Small intestine (tissue), 7 donors: ENCODE measurements around the gene EYS. TPM values are rescaled to one million over a fixed set of nuclear protein-coding genes. Genes with fewer than 3 reads are reported as not detected.

Experiments used
- DNase-seq, 2 donors: peaks; one replicate each; pipeline versions ENCODE4 v3.0.0 to v3.0.0-alpha.2; 2013
- FAIRE-seq: peaks from 2 replicates; lab custom pipeline; 2012; peaks lifted over from hg19 to GRCh38; lab: Jason Lieb, UNC
- H3K27ac ChIP-seq, 3 donors: one replicate each; pipeline ENCODE4 v1.5.1; 2013; ENCODE audit warnings: low read length in 2 of 3, mild to moderate bottlenecking in 2 of 3, control low read depth in 1 of 3, inconsistent platforms in 1 of 3, low read depth in 1 of 3, moderate library complexity in 1 of 3
- H3K27me3 ChIP-seq, 3 donors: one replicate each; pipeline ENCODE4 v1.6.1; 2013; ENCODE audit warnings: low read length in 3 of 3, inconsistent platforms in 1 of 3; ENCODE audit not compliant: control insufficient read depth in 3 of 3, insufficient read depth in 3 of 3
- H3K36me3 ChIP-seq, 3 donors: one replicate each; pipeline ENCODE4 v1.6.1; 2013; ENCODE audit warnings: low read length in 3 of 3, inconsistent platforms in 1 of 3, low read depth in 1 of 3, mild to moderate bottlenecking in 1 of 3, moderate library complexity in 1 of 3; ENCODE audit not compliant: control insufficient read depth in 3 of 3, insufficient read depth in 2 of 3
- H3K4me1 ChIP-seq, 3 donors: one replicate each; pipeline ENCODE4 v1.6.1; 2013; ENCODE audit warnings: low read length in 2 of 3, inconsistent platforms in 1 of 3, low read depth in 1 of 3, mild to moderate bottlenecking in 1 of 3, moderate library complexity in 1 of 3; ENCODE audit not compliant: control insufficient read depth in 3 of 3, insufficient read depth in 2 of 3
- H3K4me3 ChIP-seq, 3 donors: one replicate each; pipeline ENCODE4 v1.5.1; 2013; ENCODE audit warnings: low read length in 3 of 3, control low read depth in 1 of 3, inconsistent platforms in 1 of 3, low read depth in 1 of 3, mild to moderate bottlenecking in 1 of 3, moderate library complexity in 1 of 3
- H3K9me3 ChIP-seq, 2 donors: one replicate each; pipeline ENCODE4 v1.6.1; 2013; ENCODE audit warnings: low read depth in 1 of 2, low read length in 1 of 2; ENCODE audit not compliant: control insufficient read depth in 2 of 2, insufficient read depth in 1 of 2
- WGBS, 3 donors: extraction: QIAGEN DNeasy Blood & Tissue Kit; methylation state at CpG; one replicate each; pipeline ENCODE4 v1.1.7; 2013; 5-methylcytosine and 5-hydroxymethylcytosine counted together
- polyA plus RNA-seq, 4 donors: library from polyadenylated mRNA; stranded (reverse) in 3 of 4; unstranded in 1 of 4; fragments of 200-250 nt in 3 of 4; fragments of 120-200 nt in 1 of 4; gene quantifications; one replicate each; pipeline versions ENCODE4 v1.2.1 to v1.2.3, GENCODE V29; 2013
- donor health status: healthy with polysubstance abuse.
- donor health status: control.
- donor health status: control.
- donor health status: Bipolar disorder and iron deficiency.
- donor health status: healthy.

The EYS gene
- polyA plus RNA-seq, 4 donors, result 0.78 TPM; not detected in 3

DNA sequence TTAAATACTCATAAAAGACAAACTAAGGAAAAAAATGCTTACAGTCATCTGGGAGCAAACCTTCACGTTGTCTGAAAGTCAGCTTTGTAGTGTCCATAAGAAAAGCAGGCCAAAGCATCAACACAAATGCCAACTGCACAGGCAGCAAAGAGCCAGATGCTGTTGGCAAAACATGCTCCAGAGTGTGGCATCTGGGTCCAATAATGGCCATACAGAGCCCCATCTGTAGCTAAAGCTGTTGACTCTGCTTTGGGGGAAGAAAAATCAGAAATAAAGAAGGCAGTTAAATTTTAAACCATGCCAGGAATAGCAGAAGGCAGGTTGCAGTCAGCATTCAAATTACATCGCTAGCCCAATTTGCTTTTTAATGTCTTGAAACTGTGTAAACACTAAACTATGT, 776.3 kb downstream of the EYS start:
- Histone ChIP-seq H3K9me3 (peaks cover 0 to 1% of the 10 kb centered on the region in 2 donors), H3K36me3 (no peaks in the 10 kb centered on the region), H3K4me1 (no peaks in the 10 kb centered on the region), H3K4me3 (no peak overlapping the region), H3K27me3 (no peaks in the 10 kb centered on the region), H3K27ac (no peak overlapping the region)
- 67 to 72% (median 67%) methylated on average over 2 of the region's 2 CpGs for WGBS, 3 donors
- no peak for DNase-seq
- FAIRE-seq, result no peak

DNA sequence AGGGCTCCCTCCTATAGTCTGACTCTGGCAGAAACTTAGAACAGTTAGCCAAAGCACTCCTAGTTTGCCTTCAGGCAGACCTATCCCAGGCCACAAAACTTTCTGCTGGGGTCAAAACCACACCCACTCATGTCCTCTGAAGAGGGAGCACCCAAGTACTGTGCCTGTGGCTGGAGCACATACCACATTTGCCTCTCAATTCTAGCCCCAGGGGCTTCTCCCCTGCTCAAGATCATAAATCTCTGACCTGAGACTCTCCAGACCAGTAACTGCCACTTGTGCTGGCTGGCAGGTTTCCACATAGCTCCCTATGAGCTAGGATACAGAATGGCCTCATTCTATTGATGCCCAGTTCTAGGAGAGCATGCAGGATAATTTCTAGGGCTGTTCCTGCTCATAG, 781.0 kb downstream of the EYS start:
- Histone ChIP-seq H3K4me1 (no peaks in the 10 kb centered on the region), H3K9me3 (no peaks in the 10 kb centered on the region), H3K4me3 (no peak overlapping the region), H3K27ac (no peak overlapping the region), H3K27me3 (no peaks in the 10 kb centered on the region), H3K36me3 (no peaks in the 10 kb centered on the region)
- no peak for DNase-seq
- FAIRE-seq, result no peak

- no peaks in the 10 kb centered on the region for H3K9me3 ChIP-seq
- no peaks in the 10 kb centered on the region for H3K36me3 ChIP-seq
- H3K27ac ChIP-seq, result no peak overlapping the region
- 85 to 92% (median 91%) methylated on average over 1 of the region's 1 CpG for WGBS, 3 donors
- no peak for FAIRE-seq
- DNase-seq, result no peak
- H3K27me3 ChIP-seq, result no peaks in the 10 kb centered on the region
- H3K4me1 ChIP-seq, result no peaks in the 10 kb centered on the region
- H3K4me3 ChIP-seq, result no peak overlapping the region
Observed at GRCh38 chr6:64920257-64920656, 786.8 kb downstream of the EYS start.

DNA sequence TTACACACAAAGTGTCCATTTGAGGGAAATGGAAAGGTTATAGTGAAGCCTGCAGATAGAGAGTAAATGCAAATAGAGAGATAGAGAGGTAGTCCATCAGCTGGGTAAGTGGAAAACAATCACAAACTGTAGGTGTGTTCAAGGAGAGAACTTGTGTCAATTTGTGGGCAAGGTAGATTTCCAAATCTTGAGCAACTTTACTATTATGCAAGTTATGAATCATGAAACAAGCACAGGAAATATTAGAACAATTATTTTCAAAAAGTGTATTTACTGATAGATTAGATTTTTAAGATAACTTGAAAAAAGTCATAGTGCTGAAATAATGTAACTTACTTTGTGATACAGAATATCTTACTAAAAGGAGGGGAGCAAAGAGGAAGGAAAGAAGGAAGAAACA, 792.9 kb downstream of the EYS start:
- Histone ChIP-seq H3K36me3 (no peaks in the 10 kb centered on the region), H3K9me3 (no peaks in the 10 kb centered on the region), H3K4me1 (no peaks in the 10 kb centered on the region), H3K4me3 (no peak overlapping the region), H3K27ac (no peak overlapping the region), H3K27me3 (no peaks in the 10 kb centered on the region)
- FAIRE-seq (no peak), DNase-seq (no peak)

DNA sequence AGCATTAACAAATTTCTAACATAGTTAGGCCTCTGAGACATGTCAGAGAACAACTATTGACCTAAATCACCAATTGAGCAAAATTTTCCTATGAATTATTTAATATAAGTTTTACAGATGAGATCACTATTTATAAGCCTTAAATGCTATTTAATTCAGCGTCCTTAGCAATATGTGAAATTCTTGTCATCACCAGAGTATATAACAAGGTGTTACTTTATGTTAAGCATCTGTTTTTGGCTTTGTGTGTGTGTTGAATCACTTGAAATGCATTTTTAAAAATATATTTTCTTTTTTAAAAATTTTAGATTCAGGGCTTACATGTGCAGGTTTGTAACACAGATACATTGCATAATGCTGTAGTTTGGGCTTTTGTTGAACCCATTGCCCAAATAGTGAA, 794.1 kb downstream of the EYS start:
- WGBS, 3 donors, result 78 to 84% (median 84%) methylated on average over 1 of the region's 1 CpG
- no peaks in the 10 kb centered on the region for H3K36me3 ChIP-seq
- H3K27ac ChIP-seq, result no peak overlapping the region
- FAIRE-seq (no peak), DNase-seq (no peak)
- H3K4me3 ChIP-seq, result no peak overlapping the region
- H3K27me3 ChIP-seq, result no peaks in the 10 kb centered on the region
- no peaks in the 10 kb centered on the region for H3K9me3 ChIP-seq
- no peaks in the 10 kb centered on the region for H3K4me1 ChIP-seq

DNA sequence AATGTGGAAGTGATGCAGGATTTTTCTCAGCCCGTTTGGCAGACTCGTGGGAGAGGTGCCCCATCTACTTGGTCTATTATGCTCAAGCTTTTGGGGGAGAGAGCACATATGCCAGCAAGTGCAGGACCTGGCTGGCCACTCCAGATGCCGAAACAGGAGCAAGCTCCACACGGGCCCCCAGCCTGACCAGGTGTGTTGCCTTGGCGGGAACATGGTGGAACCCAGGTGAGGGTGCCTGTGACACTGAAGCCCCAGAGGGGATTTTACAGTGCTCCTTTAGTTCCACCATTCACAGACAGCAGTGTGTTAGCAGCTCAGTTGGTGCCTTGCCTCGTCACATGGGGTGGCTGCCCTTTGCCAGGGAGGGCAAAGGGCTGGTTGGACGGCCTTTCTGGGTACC, 798.9 kb downstream of the EYS start:
- FAIRE-seq (no peak), DNase-seq (no peak)
- no peaks in the 10 kb centered on the region for H3K4me1 ChIP-seq
- H3K9me3 ChIP-seq, result no peaks in the 10 kb centered on the region
- H3K4me3 ChIP-seq, result no peak overlapping the region
- H3K27me3 ChIP-seq, result no peaks in the 10 kb centered on the region
- H3K27ac ChIP-seq, result no peak overlapping the region
- no peaks in the 10 kb centered on the region for H3K36me3 ChIP-seq
- 76 to 88% (median 80%) methylated on average over 7 of the region's 7 CpGs for WGBS, 3 donors

DNA sequence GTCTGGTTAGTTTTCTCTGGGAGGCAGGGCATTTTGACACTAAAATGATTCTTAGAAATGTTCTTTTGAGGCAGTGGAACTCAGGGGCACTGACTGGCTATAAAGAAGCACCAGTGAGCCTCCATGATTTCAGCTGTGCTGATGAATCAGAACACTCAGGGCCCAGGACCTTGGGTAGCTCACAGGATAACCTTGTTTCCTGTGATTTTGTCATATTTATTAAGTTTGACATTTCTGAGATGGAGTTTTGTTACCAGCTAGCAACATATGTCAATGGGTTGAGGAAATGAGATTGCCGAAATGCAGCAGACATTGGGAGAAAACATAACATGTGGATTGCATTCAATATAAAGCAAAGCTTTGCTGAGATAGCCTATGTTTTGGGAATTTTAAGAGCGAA, 802.4 kb downstream of the EYS start:
- H3K4me1 ChIP-seq, result no peaks in the 10 kb centered on the region
- no peak overlapping the region for H3K27ac ChIP-seq
- DNase-seq, result no peak

GRCh38 chr6:64902596-64902995, 804.4 kb downstream of the EYS start:
- no peak for FAIRE-seq
- Histone ChIP-seq H3K4me3 (no peak overlapping the region), H3K27me3 (no peaks in the 10 kb centered on the region), H3K9me3 (no peaks in the 10 kb centered on the region), H3K27ac (no peak overlapping the region), H3K36me3 (no peaks in the 10 kb centered on the region), H3K4me1 (no peaks in the 10 kb centered on the region)
- no peak for DNase-seq

More for the DNA sequence above, 802.4 kb downstream of the EYS start:
- WGBS, 3 donors, result 87 to 92% (median 90%) methylated on average over 2 of the region's 2 CpGs
- FAIRE-seq, result no peak
- no peaks in the 10 kb centered on the region for H3K27me3 ChIP-seq
- H3K4me3 ChIP-seq, result no peak overlapping the region
- no peaks in the 10 kb centered on the region for H3K36me3 ChIP-seq
- H3K9me3 ChIP-seq, result no peaks in the 10 kb centered on the region

DNA sequence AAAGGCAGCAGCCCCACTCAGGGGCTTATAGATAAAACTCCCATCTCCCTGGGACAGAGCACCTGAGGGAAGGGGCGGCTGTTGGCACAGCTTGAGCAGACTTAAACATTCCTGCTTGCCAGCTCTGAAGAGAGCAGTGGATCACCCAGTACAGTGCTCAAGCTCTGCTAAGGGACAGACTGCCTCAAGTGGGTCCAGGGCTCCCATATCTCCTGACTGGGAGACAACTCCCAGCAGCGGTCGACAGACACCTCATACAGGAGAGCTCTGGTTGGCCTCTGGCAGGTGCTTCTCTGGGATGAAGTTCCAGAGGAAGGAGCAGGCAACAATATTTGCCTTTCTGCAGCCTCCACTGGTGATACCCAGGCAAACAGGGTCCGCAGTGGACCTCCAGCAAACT, 810.1 kb downstream of the EYS start:
- Histone ChIP-seq H3K27ac (no peak overlapping the region), H3K4me3 (no peak overlapping the region), H3K4me1 (no peaks in the 10 kb centered on the region), H3K9me3 (no peaks in the 10 kb centered on the region), H3K27me3 (no peaks in the 10 kb centered on the region), H3K36me3 (no peaks in the 10 kb centered on the region)
- FAIRE-seq, result no peak
- DNase-seq, result no peak
- 84 to 94% (median 92%) methylated on average over 4 of the region's 4 CpGs for WGBS, 3 donors
